Colonic mucosa (tissue), 4 donors: Measurements from ENCODE around the gene SMAP1. TPM values are rescaled to one million over a fixed set of nuclear protein-coding genes. Genes with fewer than 3 reads are reported as not detected.

Experiments used
- DNase-seq: peaks from one replicate; pipeline ENCODE4 v3.0.0-alpha.2; 2020
- H3K27ac ChIP-seq: fragments of 200-600 bp; one replicate; pipeline ENCODE4 v1.8.0; 2021
- H3K27me3 ChIP-seq: fragments of 200-600 bp; one replicate; pipeline ENCODE4 v1.8.0; 2021
- H3K36me3 ChIP-seq: fragments of 200-600 bp; one replicate; pipeline ENCODE4 v1.8.0; 2021
- H3K4me1 ChIP-seq: fragments of 200-600 bp; one replicate; pipeline ENCODE4 v1.8.0; 2021; ENCODE audit warnings: mild to moderate bottlenecking
- H3K4me3 ChIP-seq: fragments of 200-600 bp; one replicate; pipeline ENCODE4 v1.8.0; 2021
- H3K9ac ChIP-seq, 2 donors: one replicate each; pipeline ENCODE4 v1.7.0; 2013; ENCODE audit warnings: control low read depth in 2 of 2, low read depth in 2 of 2, low read length in 2 of 2
- H3K9me3 ChIP-seq: fragments of 200-600 bp; one replicate; pipeline ENCODE4 v1.8.0; 2021
- intact Hi-C: fragments of 100-400 bp; cut with DNase I; formaldehyde crosslinking; loops from one replicate; pipeline ENCODE4 v1.14.1; 2022
- total RNA-seq, 2 donors: library from RNA; stranded (reverse); fragmentation: NEBNext Ultra II Directional in 1 of 2; extraction: Animal tissue kit (Norgen Biotek cat#: 25700) in 1 of 2; gene quantifications; one replicate each; pipeline ENCODE4 v1.2.1, GENCODE V29; 2021
- TF ChIP-seq, protein P1 (sequence below): fragments of 200-600 bp; IDR thresholded peaks from one replicate; pipeline ENCODE4 v1.8.0; 2022; ENCODE audit warnings: antibody characterized with exemption, mild to moderate bottlenecking
- donor health status: healthy.
- donor health status: DM: no; HTN: no; CAD: no.
- donor health status: DM: no; HTN: no; CAD: no.

Gene SMAP1
- total RNA-seq, 2 donors from 2014 or later: 42.3 to 62.8 TPM

DNA sequence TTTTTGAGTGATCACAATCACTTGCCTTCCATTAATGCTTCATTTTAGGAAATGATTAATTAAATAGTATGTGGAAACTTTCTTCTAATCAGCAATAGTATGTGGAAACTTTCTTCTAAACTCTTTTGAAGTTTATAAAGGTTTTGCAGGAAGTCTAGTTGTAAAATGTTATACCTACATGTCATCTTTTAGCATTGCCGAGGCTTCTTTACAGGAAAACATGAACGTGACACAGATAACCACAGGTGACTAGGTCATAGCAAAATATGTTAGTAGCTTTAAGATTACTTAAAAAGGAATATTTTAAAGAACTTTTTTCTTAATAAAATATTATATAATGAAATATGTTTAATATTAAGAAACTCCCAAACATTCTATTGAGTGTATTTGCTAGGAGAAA, 56.8 kb downstream of the SMAP1 start:
- intact Hi-C loops: no loop called here
- TF ChIP-seq, protein P1, sequence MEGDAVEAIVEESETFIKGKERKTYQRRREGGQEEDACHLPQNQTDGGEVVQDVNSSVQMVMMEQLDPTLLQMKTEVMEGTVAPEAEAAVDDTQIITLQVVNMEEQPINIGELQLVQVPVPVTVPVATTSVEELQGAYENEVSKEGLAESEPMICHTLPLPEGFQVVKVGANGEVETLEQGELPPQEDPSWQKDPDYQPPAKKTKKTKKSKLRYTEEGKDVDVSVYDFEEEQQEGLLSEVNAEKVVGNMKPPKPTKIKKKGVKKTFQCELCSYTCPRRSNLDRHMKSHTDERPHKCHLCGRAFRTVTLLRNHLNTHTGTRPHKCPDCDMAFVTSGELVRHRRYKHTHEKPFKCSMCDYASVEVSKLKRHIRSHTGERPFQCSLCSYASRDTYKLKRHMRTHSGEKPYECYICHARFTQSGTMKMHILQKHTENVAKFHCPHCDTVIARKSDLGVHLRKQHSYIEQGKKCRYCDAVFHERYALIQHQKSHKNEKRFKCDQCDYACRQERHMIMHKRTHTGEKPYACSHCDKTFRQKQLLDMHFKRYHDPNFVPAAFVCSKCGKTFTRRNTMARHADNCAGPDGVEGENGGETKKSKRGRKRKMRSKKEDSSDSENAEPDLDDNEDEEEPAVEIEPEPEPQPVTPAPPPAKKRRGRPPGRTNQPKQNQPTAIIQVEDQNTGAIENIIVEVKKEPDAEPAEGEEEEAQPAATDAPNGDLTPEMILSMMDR: no peak
- H3K36me3 ChIP-seq: no peaks in the 10 kb centered on the region
- H3K27ac ChIP-seq: no peak overlapping the region
- DNase-seq: no peak
- H3K9me3 ChIP-seq: no peaks in the 10 kb centered on the region
- H3K4me3 ChIP-seq: no peak overlapping the region
- H3K9ac ChIP-seq: no peak overlapping the region
- H3K27me3 ChIP-seq: no peaks in the 10 kb centered on the region
- no peaks in the 10 kb centered on the region for H3K4me1 ChIP-seq

DNA sequence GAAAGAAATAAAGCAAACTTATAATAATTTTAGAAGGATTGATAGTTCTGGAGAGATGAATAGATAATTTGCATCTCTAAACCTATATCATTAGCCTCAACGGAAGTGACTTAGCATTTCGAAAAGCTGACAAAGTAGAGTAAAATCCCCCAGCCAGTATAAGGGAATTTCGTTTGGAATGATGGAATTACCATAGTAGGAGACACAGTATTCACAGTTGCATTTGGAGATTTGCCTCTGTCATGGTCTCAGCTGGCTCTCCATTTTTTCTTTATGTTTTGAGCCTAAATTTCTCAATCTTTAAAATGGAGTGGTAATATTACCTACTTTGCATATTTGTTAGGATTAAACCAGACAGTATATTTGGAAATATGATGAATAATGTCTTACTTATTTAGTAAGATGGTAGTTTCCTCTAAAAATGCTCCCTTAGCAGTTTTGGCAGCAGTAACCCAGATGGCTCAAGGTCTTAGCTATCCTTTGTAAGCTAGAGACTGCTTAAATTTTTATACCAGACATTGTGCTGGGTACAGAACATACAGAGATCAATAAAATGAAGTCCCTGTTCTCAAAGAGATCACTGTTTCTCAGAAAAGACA, 58.2 kb downstream of the SMAP1 start:
- no peaks in the 10 kb centered on the region for H3K4me1 ChIP-seq
- no peak for DNase-seq
- no peak overlapping the region for H3K27ac ChIP-seq
- no peak overlapping the region for H3K4me3 ChIP-seq
- intact Hi-C loops: no loop called here
- H3K27me3 ChIP-seq: no peaks in the 10 kb centered on the region
- H3K9ac ChIP-seq: no peak overlapping the region
- TF ChIP-seq, protein P1: no peak
- H3K9me3 ChIP-seq: no peaks in the 10 kb centered on the region
- H3K36me3 ChIP-seq: no peaks in the 10 kb centered on the region

DNA sequence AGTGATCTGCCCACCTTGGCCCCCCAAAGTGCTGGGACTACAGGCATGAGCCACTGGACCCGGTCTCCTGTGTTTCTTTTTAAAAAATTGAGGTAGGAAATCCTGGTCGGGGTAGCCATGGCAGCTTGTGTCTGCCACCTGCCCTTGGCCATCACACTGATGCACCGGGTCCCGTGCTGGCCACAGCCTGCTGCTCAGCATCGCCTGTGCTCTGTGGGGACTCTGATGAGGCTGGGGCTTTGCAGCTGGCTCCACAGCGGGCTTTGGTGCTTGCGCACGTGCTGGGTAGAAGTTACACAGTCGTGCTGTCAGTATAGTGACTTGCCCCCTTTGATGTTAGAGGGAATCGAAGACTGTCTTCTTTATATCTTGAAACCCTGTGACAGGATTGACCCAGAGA, 66.7 kb downstream of the SMAP1 start:
- TF ChIP-seq, protein P1: no peak
- Histone ChIP-seq H3K36me3 (no peaks in the 10 kb centered on the region), H3K4me1 (no peaks in the 10 kb centered on the region), H3K9me3 (no peaks in the 10 kb centered on the region), H3K4me3 (no peak overlapping the region), H3K27me3 (no peaks in the 10 kb centered on the region), H3K9ac (no peak overlapping the region), H3K27ac (no peak overlapping the region)
- no peak for DNase-seq
- intact Hi-C loops: no loop called here

DNA sequence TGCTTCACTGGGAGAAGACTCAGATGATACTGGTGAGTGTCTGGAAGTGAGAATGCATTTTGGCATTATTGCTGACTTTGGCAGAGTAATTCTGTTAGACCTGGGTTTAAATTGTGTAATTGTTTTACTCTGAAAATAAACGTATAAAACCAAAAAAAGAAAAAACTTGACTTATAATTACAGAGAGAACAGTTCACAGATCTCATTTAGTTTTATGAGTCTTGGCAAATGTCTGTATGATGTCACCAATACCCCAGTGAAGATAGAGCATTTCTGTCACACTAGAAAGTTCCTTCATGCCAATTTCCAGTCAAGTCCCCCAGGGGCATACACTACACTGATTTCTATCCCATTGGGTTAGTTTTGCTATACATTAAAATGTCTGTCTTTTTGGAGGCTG, 67.3 kb downstream of the SMAP1 start:
- Histone ChIP-seq H3K36me3 (no peaks in the 10 kb centered on the region), H3K9me3 (no peaks in the 10 kb centered on the region), H3K27ac (no peak overlapping the region), H3K9ac (no peak overlapping the region), H3K27me3 (no peaks in the 10 kb centered on the region), H3K4me3 (no peak overlapping the region), H3K4me1 (no peaks in the 10 kb centered on the region)
- DNase-seq: no peak
- intact Hi-C loops: no loop called here
- TF ChIP-seq, protein P1: no peak

DNA sequence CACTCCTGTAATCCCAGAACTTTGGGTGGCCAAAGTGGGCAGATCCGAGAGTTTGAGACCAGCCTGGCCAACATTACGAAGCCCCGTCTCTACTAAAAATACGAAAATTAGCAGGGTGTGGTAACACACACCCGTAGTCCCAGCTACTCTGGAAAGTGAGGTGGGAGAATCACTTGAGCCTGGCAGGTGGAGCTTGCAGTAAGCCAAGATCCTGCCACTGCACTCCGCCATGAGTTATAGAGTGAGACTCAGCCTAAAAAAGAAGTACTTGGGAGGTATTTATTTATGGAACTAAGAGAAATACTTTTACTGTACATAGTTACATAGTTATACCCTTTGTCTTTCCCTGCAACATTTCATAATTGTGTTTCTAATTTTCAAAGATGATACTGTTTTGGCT, 67.8 kb downstream of the SMAP1 start:
- no peaks in the 10 kb centered on the region for H3K9me3 ChIP-seq
- DNase-seq: no peak
- H3K4me3 ChIP-seq: no peak overlapping the region
- H3K4me1 ChIP-seq: no peaks in the 10 kb centered on the region
- no peaks in the 10 kb centered on the region for H3K36me3 ChIP-seq
- H3K27ac ChIP-seq: no peak overlapping the region
- no peaks in the 10 kb centered on the region for H3K27me3 ChIP-seq
- no peak overlapping the region for H3K9ac ChIP-seq
- TF ChIP-seq, protein P1: no peak
- intact Hi-C loops: no loop called here
